IPS-18c (cell line): ENCODE measurements around the gene F11R.
"Not testable (repeated sequence)": the region's sequence is repeated elsewhere in the genome, so short reads cannot be mapped to it uniquely, and the experiment has no call there.

ENCODE experiments used
- H3K4me3 ChIP-seq: 2 replicates; pipeline ENCODE4 v1.7.0; 2013; ENCODE audit warnings: low read depth, mild to moderate bottlenecking, low read length, moderate library complexity; ENCODE audit not compliant: insufficient read depth
- H3K9me3 ChIP-seq: one replicate; pipeline ENCODE4 v1.6.1; 2013; ENCODE audit warnings: mild to moderate bottlenecking, low read length, moderate library complexity; ENCODE audit not compliant: control insufficient read depth, insufficient read depth

F11R gene

GRCh38 chr1:160997323-160998038 lies 23.5 kb downstream of the F11R start:
- Histone ChIP-seq H3K9me3 (no peaks in the 10 kb centered on the region), H3K4me3 (no peak overlapping the region)

- H3K9me3 ChIP-seq = no peaks in the 10 kb centered on the region
- no peak overlapping the region for H3K4me3 ChIP-seq
These were observed 24.8 kb downstream of the F11R start for GRCh38 chr1:160996178-160996577.

DNA sequence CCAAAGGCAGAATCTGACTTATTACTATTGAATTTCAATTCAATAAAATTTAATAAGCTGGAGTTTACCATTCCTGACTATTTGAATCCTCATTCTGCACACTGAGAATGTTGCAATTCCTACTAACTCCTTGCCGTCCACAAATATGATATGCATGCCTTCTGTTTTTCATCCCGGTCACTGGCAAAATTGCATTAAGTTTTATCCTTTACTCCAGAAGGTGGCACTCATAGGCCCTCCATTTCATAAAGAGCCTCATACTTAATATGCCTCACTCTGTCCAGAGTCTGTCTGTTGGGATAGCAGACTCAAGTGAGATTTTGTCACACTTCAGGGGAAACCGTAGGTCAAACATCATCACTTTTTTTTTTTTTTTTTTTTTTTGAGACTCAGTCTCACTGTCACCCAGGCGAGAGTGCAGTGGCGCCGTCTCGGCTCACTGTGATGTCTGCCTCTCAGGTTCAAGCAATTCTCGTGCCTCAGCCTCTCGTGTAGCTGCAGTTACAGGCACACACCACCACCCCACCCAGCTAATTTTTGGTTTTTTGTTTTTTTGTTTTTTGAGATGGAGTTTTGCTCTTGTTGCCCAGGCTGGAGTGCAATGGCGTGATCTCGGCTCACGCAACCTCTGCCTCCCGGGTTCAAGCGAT lies 27.3 kb downstream of the F11R start:
- Histone ChIP-seq H3K4me3 (no peak overlapping the region), H3K9me3 (no peaks in the 10 kb centered on the region)

DNA sequence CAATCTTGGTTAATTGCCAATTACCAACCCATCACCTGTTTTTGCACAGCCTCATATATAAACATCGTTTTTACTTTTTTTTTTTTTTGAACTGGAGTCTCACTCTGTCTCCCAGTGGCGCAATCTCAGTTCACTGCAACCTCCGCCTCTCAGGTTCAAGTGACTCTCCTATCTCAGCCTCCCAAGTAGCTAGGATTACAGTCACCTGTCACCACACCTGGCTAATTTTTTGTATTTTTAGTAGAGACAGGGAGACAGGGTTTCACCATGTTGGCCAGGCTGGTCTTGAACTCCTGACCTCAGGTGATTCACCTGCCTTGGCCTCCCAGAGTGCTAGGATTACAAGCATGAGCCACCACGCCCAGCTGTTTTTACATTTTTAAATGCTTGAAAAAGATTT lies 28.9 kb downstream of the F11R start:
- H3K4me3 ChIP-seq, H3K9me3 ChIP-seq: not testable (repeated sequence)

GRCh38 chr1:160987359-160988050 lies 33.4 kb downstream of the F11R start:
- no peaks in the 10 kb centered on the region for H3K9me3 ChIP-seq
- H3K4me3 ChIP-seq = 0 out of 2 replicates have a peak overlapping the region, but pooled peaks have one; percentile 9

GRCh38 chr1:160985723-160986122 lies 35.2 kb downstream of the F11R start:
- Histone ChIP-seq H3K4me3 (no peak overlapping the region), H3K9me3 (no peaks in the 10 kb centered on the region)

- peak overlapping the region; percentile 43 for H3K4me3 ChIP-seq
- H3K9me3 ChIP-seq = no peaks in the 10 kb centered on the region
These were observed 39.2 kb downstream of the F11R start for GRCh38 chr1:160981584-160982411.

DNA sequence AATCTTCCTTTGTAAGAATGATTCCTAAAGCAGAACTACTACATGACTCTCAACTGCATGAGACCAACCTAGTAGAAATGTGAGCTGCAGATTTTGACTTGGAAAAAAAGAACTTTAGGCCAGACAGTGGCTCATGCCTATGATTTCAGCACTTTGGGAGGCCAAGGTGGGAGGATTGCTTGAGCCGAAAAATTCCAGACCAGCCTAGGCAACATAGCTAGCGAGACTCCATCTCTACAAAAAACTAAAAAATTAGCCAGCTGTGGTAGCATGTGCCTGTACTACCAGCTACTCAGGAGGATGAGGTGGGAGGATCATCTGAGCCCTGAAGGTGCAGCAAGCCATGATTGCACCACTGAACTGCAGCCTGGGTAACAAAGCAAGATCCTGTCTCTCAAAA lies 41.7 kb downstream of the F11R start:
- Histone ChIP-seq H3K9me3 (no peaks in the 10 kb centered on the region), H3K4me3 (no peak overlapping the region)

GRCh38 chr1:160978510-160978927 lies 42.4 kb downstream of the F11R start:
- no peak overlapping the region for H3K4me3 ChIP-seq
- no peaks in the 10 kb centered on the region for H3K9me3 ChIP-seq

DNA sequence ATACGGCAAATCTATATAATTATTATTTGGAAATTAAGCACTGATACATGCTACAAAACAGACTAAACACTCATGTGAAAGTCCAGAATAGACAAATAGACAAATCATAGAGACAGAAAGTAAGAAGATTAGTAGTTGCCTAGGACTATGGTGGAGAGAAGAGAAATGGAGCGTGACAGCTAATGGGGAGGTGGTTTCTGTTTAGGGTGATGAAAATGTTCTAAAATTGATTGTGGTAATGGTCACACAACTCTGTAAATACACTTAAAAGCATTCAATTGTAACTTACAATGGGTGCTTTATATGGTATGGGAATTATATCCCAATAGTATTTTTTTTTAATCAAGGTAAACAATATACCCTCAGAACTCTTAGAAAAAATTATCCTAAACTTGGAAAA lies 45.9 kb downstream of the F11R start:
- H3K9me3 ChIP-seq = no peaks in the 10 kb centered on the region
- H3K4me3 ChIP-seq = no peak overlapping the region

DNA sequence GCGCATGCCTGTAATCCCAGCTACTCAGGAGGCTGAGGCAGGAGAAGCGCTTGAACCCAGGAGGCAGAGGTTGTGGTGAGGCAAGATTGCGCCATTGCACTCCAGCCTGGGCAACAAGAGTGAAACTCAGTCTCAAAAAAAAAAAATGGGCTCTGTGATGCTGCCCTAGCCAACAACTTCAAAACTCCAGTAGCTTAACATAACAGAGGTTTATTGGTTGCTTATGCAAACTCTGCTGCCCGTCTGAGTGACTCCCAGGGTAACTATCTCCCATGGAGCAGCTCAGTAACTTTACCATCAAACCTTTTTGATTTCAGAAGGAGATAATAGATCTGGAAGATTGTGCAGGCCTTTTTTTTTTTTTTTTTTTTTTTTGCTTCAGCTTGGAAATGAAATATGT lies 47.5 kb downstream of the F11R start:
- H3K4me3 ChIP-seq = no peak overlapping the region
- H3K9me3 ChIP-seq = no peaks in the 10 kb centered on the region

DNA sequence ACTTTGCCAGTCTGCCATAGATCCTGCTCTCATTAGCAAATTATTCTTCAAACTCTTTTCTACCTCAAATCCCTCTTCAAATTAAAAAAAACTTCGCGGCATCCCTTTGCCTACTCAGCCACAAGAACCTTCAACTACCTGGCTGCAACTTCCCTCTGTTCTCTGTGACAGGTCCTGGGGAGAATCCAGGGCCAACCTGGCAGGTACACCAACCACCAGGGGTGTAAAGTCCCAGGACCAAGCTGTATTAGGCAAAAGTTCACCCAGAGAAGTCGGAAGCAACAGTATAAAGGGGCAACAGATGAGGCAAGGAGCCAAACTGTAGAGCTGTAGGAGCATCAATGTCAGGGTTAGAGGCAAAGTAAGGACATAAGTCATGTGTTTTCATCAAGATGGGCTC lies 48.0 kb downstream of the F11R start:
- H3K4me3 ChIP-seq = no peak overlapping the region

GRCh38 chr1:160971618-160972056 lies 49.3 kb downstream of the F11R start:
- H3K9me3 ChIP-seq = no peaks in the 10 kb centered on the region
- no peak overlapping the region for H3K4me3 ChIP-seq

More for the DNA sequence above, 48.0 kb downstream of the F11R start:
- H3K9me3 ChIP-seq = no peaks in the 10 kb centered on the region

DNA sequence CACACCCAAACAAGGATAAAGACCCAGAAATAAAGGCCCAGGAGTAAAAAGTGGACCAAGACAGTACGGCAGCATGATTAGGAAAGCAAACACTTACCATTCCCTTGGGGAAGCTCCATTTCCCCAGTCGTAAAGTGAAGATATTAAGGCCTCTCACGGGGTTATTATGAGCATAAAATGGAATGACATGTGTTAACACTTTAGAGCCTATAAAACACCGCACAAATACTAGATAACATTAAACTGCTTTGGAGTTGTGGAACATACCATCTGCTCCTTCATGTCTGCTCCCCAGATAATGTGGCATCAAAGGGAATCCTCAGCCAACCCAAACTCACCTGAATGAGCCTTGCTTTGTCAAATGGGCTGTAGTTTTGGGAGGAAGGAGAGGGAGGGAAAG lies 57.4 kb downstream of the F11R start:
- H3K4me3 ChIP-seq = no peak overlapping the region
- no peaks in the 10 kb centered on the region for H3K9me3 ChIP-seq

GRCh38 chr1:160961419-160961818 lies 59.5 kb downstream of the F11R start:
- Histone ChIP-seq H3K4me3 (no peak overlapping the region), H3K9me3 (no peaks in the 10 kb centered on the region)

DNA sequence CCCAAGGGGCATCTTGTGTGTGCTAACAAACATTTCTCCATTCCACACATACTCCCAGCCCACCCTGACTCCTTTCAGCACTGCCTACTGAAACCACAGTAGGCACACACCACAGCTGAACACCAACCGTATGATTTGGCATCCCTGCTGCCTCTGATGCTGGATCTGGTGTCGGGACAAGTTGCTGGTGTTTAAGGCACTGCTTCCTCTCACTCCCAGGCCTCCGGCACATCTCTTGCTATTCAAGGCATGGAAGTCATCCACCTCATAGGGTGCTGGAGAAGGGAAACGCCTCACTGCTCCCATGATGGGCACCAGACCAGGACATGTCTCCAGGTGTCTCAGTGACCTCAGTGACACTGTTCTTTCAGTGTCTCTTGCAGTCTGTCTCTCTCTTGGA lies 64.0 kb downstream of the F11R start:
- no peaks in the 10 kb centered on the region for H3K9me3 ChIP-seq
- no peak overlapping the region for H3K4me3 ChIP-seq
